HepG2 (cell line): Measurements from ENCODE around the gene CFL1. TPM values are rescaled to one million over a fixed set of nuclear protein-coding genes. Genes with fewer than 3 reads are reported as not detected.
A peak's percentile ranks its signal among the peaks of the same experiment; 100 is the strongest.

Experiments used
- BRF2 ChIP-seq: sonication (generic); formaldehyde crosslinking; IDR thresholded peaks from 2 replicates; pipeline ENCODE4 v1.8.1; 2022; ENCODE audit warnings: mild to moderate bottlenecking, missing genetic modification reagents
- GTF3A ChIP-seq: sonication (generic); formaldehyde crosslinking; conservative IDR thresholded peaks from 2 replicates; pipeline ENCODE4 v1.4.0; 2020; ENCODE audit warnings: mild to moderate bottlenecking, missing genetic modification reagents
- HMG20B ChIP-seq: conservative IDR thresholded peaks from 2 replicates; pipeline ENCODE4 v1.6.1; 2016; ENCODE audit warnings: missing genetic modification reagents, missing compliant biosample characterization
- HNRNPL ChIP-seq: fragments of 200-400 bp; formaldehyde crosslinking; IDR thresholded peaks from 2 replicates; pipeline ENCODE4 v1.6.1; 2017; ENCODE audit warnings: mild to moderate bottlenecking, low read depth, low read length
- ISX ChIP-seq: sonication (generic); formaldehyde crosslinking; conservative IDR thresholded peaks from 2 replicates; pipeline ENCODE4 v1.5.0; 2020; ENCODE audit warnings: missing genetic modification reagents
- KLF16 ChIP-seq, 2 experiments: sonication (generic) in 1 of 2; formaldehyde crosslinking in 1 of 2; IDR thresholded peaks; 2 replicates each; pipeline versions ENCODE4 v1.6.1 to v1.8.0; 2016 to 2023; ENCODE audit warnings: missing genetic modification reagents in 2 of 2, missing compliant biosample characterization in 1 of 2
- MAZ ChIP-seq, 2 experiments: sonication (generic) in 1 of 2; formaldehyde crosslinking in 1 of 2; IDR thresholded peaks; 2 replicates each; pipeline versions ENCODE4 v1.5.0 to v1.6.1; 2012 to 2020; ENCODE audit warnings: low read depth in 2 of 2, mild to moderate bottlenecking in 2 of 2, borderline replicate concordance in 1 of 2, improper control_type of control experiment in 1 of 2, low read length in 1 of 2, missing genetic modification reagents in 1 of 2, moderate library complexity in 1 of 2
- MED13 ChIP-seq: sonication (generic); formaldehyde crosslinking; IDR thresholded peaks from 2 replicates; pipeline ENCODE4 v1.5.0; 2020; ENCODE audit warnings: missing genetic modification reagents
- MIER3 ChIP-seq: IDR thresholded peaks from 2 replicates; pipeline ENCODE4 v1.6.1; 2016; ENCODE audit warnings: missing compliant biosample characterization, borderline replicate concordance
- PATZ1 ChIP-seq: sonication (generic); formaldehyde crosslinking; IDR thresholded peaks from 2 replicates; pipeline ENCODE4 v1.4.0; 2020; ENCODE audit warnings: missing genetic modification reagents
- RORA ChIP-seq: sonication (generic); formaldehyde crosslinking; IDR thresholded peaks from 2 replicates; pipeline ENCODE4 v1.5.0; 2020; ENCODE audit warnings: mild to moderate bottlenecking, missing genetic modification reagents, moderate library complexity
- XBP1 ChIP-seq: sonication (generic); formaldehyde crosslinking; IDR thresholded peaks from 2 replicates; pipeline ENCODE4 v1.5.0; 2020; ENCODE audit warnings: missing genetic modification reagents
- ZKSCAN8 ChIP-seq: IDR thresholded peaks from 2 replicates; pipeline ENCODE4 v1.6.1; 2016; ENCODE audit warnings: borderline replicate concordance, missing genetic modification reagents, missing compliant biosample characterization
- ZMYM2 ChIP-seq: sonication (generic); formaldehyde crosslinking; IDR thresholded peaks from 2 replicates; pipeline ENCODE4 v1.8.0; 2022; ENCODE audit warnings: mild to moderate bottlenecking, missing genetic modification reagents
- ZNF232 ChIP-seq: sonication (generic); formaldehyde crosslinking; IDR thresholded peaks from 2 replicates; pipeline ENCODE4 v1.4.0; 2020; ENCODE audit warnings: missing genetic modification reagents, borderline replicate concordance
- ZNF367 ChIP-seq: sonication (generic); formaldehyde crosslinking; IDR thresholded peaks from 2 replicates; pipeline ENCODE4 v1.4.0; 2020; ENCODE audit warnings: missing genetic modification reagents, borderline replicate concordance
- ZNF460 ChIP-seq: sonication (generic); formaldehyde crosslinking; IDR thresholded peaks from 2 replicates; pipeline ENCODE4 v1.5.1; 2020; ENCODE audit warnings: missing genetic modification reagents, mild to moderate bottlenecking, borderline replicate concordance
- ZNF558 ChIP-seq: sonication (generic); formaldehyde crosslinking; IDR thresholded peaks from 2 replicates; pipeline ENCODE4 v1.9.0; 2022; ENCODE audit warnings: mild to moderate bottlenecking, missing genetic modification reagents, borderline replicate concordance
- ZNF687 ChIP-seq: sonication (generic); formaldehyde crosslinking; IDR thresholded peaks from 2 replicates; pipeline ENCODE4 v1.5.1; 2020; ENCODE audit warnings: mild to moderate bottlenecking, missing genetic modification reagents, moderate library complexity
- ZNF737 ChIP-seq: sonication (generic); formaldehyde crosslinking; IDR thresholded peaks from 2 replicates; pipeline ENCODE4 v1.5.0; 2020; ENCODE audit warnings: missing genetic modification reagents, mild to moderate bottlenecking, borderline replicate concordance
- ZNF772 ChIP-seq: sonication (generic); formaldehyde crosslinking; IDR thresholded peaks from 2 replicates; pipeline ENCODE4 v1.5.0; 2020; ENCODE audit warnings: mild to moderate bottlenecking, missing genetic modification reagents
- ZNF780A ChIP-seq: sonication (generic); formaldehyde crosslinking; IDR thresholded peaks from 2 replicates; pipeline ENCODE4 v1.8.0; 2022; ENCODE audit warnings: mild to moderate bottlenecking, missing genetic modification reagents, moderate library complexity
- polyA plus RNA-seq, 8 experiments: library from polyadenylated mRNA; depleted of rRNA in 3 of 8; stranded (reverse) in 7 of 8; unstranded in 1 of 8; fragments of >200 nt; fragmentation: Illumina TruSeq in 4 of 8; extraction: Trizol in 4 of 8; gene quantifications; 2 replicates each; pipeline versions ENCODE4 v1.2.1 to v1.2.3, GENCODE V29; 2011 to 2016; ENCODE audit warnings: low read depth in 4 of 8, missing spikeins in 1 of 8, mixed read lengths in 1 of 8; ENCODE audit not compliant: insufficient read depth in 1 of 8
- total RNA-seq, 5 experiments: library from RNA; depleted of rRNA; stranded (reverse); fragments of >200 nt; fragmentation: Illumina TruSeq; extraction: Trizol; gene quantifications; 2 replicates each; pipeline ENCODE4 v1.2.3, GENCODE V29; 2016; ENCODE audit warnings: low read depth in 1 of 5

CFL1 gene
- total and polyA plus RNA-seq, 2 of the 13 experiments (the other 11 are each of a cell fraction or from before 2014, with no cell fraction given) = 379 to 383 TPM

- TF ChIP-seq ZNF687 (CRISPR knock-in tag) (peak; percentile 94), BRF2 (CRISPR knock-in tag) (no peak), MED13 (CRISPR knock-in tag) (0 out of 2 replicates have a peak, but pooled peaks have one; percentile 33), KLF16 (CRISPR knock-in tag; IDR thresholded peaks at IDR 0.05) (no peak), MAZ (IDR thresholded peaks at IDR 0.05; ENCODE audit: borderline replicate concordance, low read depth, low read length) (peak; percentile 95), MAZ (CRISPR knock-in tag; IDR thresholded peaks at IDR 0.05; ENCODE audit: low read depth) (peak; percentile 84), ZKSCAN8 (CRISPR knock-in tag) (peak; percentile 69; the same call in 1 of the 2 replicates), ZNF460 (CRISPR knock-in tag) (no peak), ZNF558 (CRISPR knock-in tag) (no peak), ZMYM2 (CRISPR knock-in tag) (0 out of 2 replicates have a peak, but pooled peaks have one; percentile 33), ISX (no peak), HMG20B (no peak), ZNF772 (no peak), XBP1 (no peak), GTF3A (CRISPR knock-in tag) (no peak), ZNF737 (CRISPR knock-in tag) (no peak), PATZ1 (CRISPR knock-in tag) (peak; percentile 72), ZNF232 (no peak), MIER3 (no peak; the same call in 1 of the 2 replicates), HNRNPL (no peak), RORA (CRISPR knock-in tag) (no peak), ZNF780A (CRISPR knock-in tag) (no peak), ZNF367 (CRISPR knock-in tag) (no peak)
Observed at GRCh38 chr11:65888163-65888814, 30.3 kb upstream of the CFL1 start, which contains the start of gene FIBP (continued).
